MG63 (cell line): ENCODE measurements around the gene TCOF1. TPM values are rescaled to one million over a fixed set of nuclear protein-coding genes. Genes with fewer than 3 reads are reported as not detected.

Experiments
- DNase-seq: peaks from one replicate; pipeline ENCODE4 v3.0.0-alpha.2; 2020
- H3K27me3 ChIP-seq: fragments of 250-450 bp; sonication (Bioruptor Pico); 2 replicates; pipeline ENCODE4 v1.5.1; 2020; ENCODE audit warnings: mild to moderate bottlenecking, moderate library complexity
- H3K36me3 ChIP-seq: fragments of 250-450 bp; sonication (Bioruptor Pico); 2 replicates; pipeline ENCODE4 v1.5.1; 2020; ENCODE audit warnings: mild to moderate bottlenecking, moderate library complexity
- H3K4me3 ChIP-seq: fragments of 250-450 bp; sonication (Bioruptor Pico); 2 replicates; pipeline ENCODE4 v1.5.1; 2020; ENCODE audit warnings: mild to moderate bottlenecking, moderate library complexity
- H3K9me3 ChIP-seq: fragments of 250-450 bp; sonication (Bioruptor Pico); 2 replicates; pipeline ENCODE4 v1.5.1; 2020; ENCODE audit warnings: mild to moderate bottlenecking, moderate library complexity
- total RNA-seq: library from RNA; depleted of rRNA; stranded (reverse); fragments of >200 nt; shearing (Covaris generic); gene quantifications from 2 replicates; pipeline ENCODE4 v1.2.3, GENCODE V29; 2014; ENCODE audit warnings: low replicate concordance; rRNA removed

TCOF1 gene
- total RNA-seq, 1 experiment from 2014 or later: 118 TPM

GRCh38 chr5:150442699-150443080 is 85.2 kb downstream of the TCOF1 start:
- Histone ChIP-seq H3K4me3 (no peak overlapping the region), H3K9me3 (no peaks in the 10 kb centered on the region), H3K36me3 (peaks cover 46% of the 10 kb centered on the region)

GRCh38 chr5:150443242-150444075 is 86.0 kb downstream of the TCOF1 start:
- Histone ChIP-seq H3K27me3 (no peaks in the 10 kb centered on the region), H3K9me3 (no peaks in the 10 kb centered on the region), H3K36me3 (peaks cover 54% of the 10 kb centered on the region), H3K4me3 (no peak overlapping the region)
- DNase-seq: no peak

More at GRCh38 chr5:150442699-150443080, 85.2 kb downstream of the TCOF1 start:
- DNase-seq: no peak
- H3K27me3 ChIP-seq: no peaks in the 10 kb centered on the region

GRCh38 chr5:150444770-150445169 is 87.3 kb downstream of the TCOF1 start:
- Histone ChIP-seq H3K36me3 (peaks cover 63% of the 10 kb centered on the region), H3K4me3 (no peak overlapping the region), H3K27me3 (no peaks in the 10 kb centered on the region), H3K9me3 (no peaks in the 10 kb centered on the region)
- no peak for DNase-seq

- peaks cover 7% of the 10 kb centered on the region for H3K9me3 ChIP-seq
- H3K27me3 ChIP-seq: no peaks in the 10 kb centered on the region
- no peak overlapping the region for H3K4me3 ChIP-seq
- peaks cover 66% of the 10 kb centered on the region for H3K36me3 ChIP-seq
- DNase-seq: no peak
Measured at GRCh38 chr5:150446088-150446487, 88.6 kb downstream of the TCOF1 start.

GRCh38 chr5:150446583-150446982 is 89.1 kb downstream of the TCOF1 start:
- Histone ChIP-seq H3K4me3 (peak overlapping the region; percentile 91; the same call in 1 of the 2 replicates), H3K27me3 (no peaks in the 10 kb centered on the region), H3K9me3 (peaks cover 7% of the 10 kb centered on the region), H3K36me3 (peaks cover 66% of the 10 kb centered on the region)
- DNase-seq: no peak

GRCh38 chr5:150447188-150447587 is 89.7 kb downstream of the TCOF1 start:
- no peaks in the 10 kb centered on the region for H3K27me3 ChIP-seq
- peaks cover 7% of the 10 kb centered on the region for H3K9me3 ChIP-seq
- peaks cover 66% of the 10 kb centered on the region for H3K36me3 ChIP-seq
- H3K4me3 ChIP-seq: peak overlapping the region; percentile 91
- DNase-seq: no peak

GRCh38 chr5:150448334-150448733 is 90.8 kb downstream of the TCOF1 start:
- Histone ChIP-seq H3K36me3 (peaks cover 64% of the 10 kb centered on the region), H3K4me3 (peak overlapping the region; percentile 91), H3K27me3 (no peaks in the 10 kb centered on the region), H3K9me3 (peaks cover 7% of the 10 kb centered on the region)
- no peak for DNase-seq

GRCh38 chr5:150448952-150449516 is 91.5 kb downstream of the TCOF1 start:
- Histone ChIP-seq H3K36me3 (peaks cover 57% of the 10 kb centered on the region), H3K9me3 (peaks cover 7% of the 10 kb centered on the region), H3K27me3 (no peaks in the 10 kb centered on the region), H3K4me3 (peak overlapping the region; percentile 91)
- DNase-seq: no peak

Other genes starting within 250 kb of the TCOF1 start
- gene PDGFRB, start 201.9 kb upstream of the TCOF1 start, total RNA-seq: 6.1 and 10.4 TPM in 2 replicates
- 0.07 TPM in 1 of 2 replicates, not detected in the other for gene CDX1, start 190.9 kb upstream of the TCOF1 start, total RNA-seq
- not detected in 2 replicates for gene SLC6A7, start 167.6 kb upstream of the TCOF1 start, total RNA-seq
- gene CAMK2A, start 67.9 kb upstream of the TCOF1 start, total RNA-seq: 0.56 TPM in 1 of 2 replicates, not detected in the other
- 38.8 and 45.4 TPM in 2 replicates for gene ARSI, start 54.8 kb upstream of the TCOF1 start, total RNA-seq
- gene CD74, start 55.2 kb downstream of the TCOF1 start, total RNA-seq: not detected in 2 replicates
- gene RPS14, start 92.0 kb downstream of the TCOF1 start, total RNA-seq: 6,735 and 8,677 TPM in 2 replicates
- 101 and 142 TPM in 2 replicates for gene NDST1, start 150.4 kb downstream of the TCOF1 start, total RNA-seq